GM21528 (cell line): ENCODE measurements around the gene MYO1B.
"Not testable (repeated sequence)": the region's sequence is repeated elsewhere in the genome, so short reads cannot be mapped to it uniquely, and the experiment has no call there.

Source experiments
- ATAC-seq: cut with Tn5 transposase; IDR thresholded peaks from one replicate; pipeline ENCODE4 v1.9.1; 2021; ENCODE audit warnings: mild to moderate bottlenecking, moderate library complexity; ENCODE audit not compliant: unreplicated experiment, low FRiP score

MYO1B gene

GRCh38 chr2:191436368-191437055 is 191.3 kb downstream of the MYO1B start:
- ATAC-seq, result no peak

DNA sequence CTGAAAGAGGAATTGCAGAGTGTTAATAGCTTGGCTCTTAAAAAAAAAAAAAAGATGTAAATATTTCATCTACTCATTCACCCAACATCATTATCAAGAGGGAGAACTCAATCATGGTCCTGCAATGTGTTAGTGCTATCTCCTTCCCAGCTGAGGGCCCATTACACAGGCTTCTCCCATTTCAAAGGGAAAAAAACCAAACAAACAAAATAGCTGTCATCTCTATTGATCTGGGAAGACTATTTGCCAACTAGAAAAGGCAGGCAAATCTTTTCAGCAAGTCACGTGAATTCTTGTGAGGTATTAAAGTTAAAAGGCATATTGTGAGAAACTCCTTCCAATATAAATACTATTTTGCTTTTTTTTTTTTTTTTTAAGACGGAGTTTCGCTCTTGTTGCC is 194.3 kb downstream of the MYO1B start:
- no peak for ATAC-seq

DNA sequence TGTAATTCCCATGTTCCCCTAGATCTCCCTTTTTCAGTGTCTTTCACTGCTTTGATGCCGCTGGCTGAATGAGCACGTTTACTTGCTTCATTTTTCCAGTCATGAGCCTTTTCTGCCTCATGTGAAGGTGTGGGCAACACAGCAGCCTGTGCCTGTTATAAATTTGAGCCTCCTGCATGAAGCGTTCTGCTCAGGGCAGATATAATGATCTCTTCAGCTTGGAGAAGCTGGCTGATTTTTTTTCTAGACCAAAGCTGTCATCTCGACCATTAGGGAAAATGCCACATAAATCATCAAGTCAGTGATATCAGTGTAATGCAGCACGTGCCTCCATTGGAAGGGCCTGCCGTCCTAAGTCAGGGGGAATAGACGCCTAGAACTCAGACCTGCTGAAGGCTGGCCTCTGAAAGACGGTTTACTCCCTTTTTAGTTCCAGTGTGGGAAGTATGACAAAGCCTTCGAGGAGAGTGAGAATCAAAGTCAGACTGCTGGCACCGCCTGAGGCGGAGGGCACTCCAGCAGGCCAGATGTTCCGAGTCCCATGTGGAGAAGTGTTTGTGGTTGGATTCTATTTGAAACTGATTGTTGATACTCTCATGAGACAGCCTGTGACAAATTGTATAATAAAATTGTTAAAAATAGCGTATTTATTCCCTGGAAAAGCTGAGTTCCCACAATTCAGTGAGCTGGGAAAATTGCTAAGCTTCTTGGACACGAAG is 196.5 kb downstream of the MYO1B start:
- no peak for ATAC-seq

DNA sequence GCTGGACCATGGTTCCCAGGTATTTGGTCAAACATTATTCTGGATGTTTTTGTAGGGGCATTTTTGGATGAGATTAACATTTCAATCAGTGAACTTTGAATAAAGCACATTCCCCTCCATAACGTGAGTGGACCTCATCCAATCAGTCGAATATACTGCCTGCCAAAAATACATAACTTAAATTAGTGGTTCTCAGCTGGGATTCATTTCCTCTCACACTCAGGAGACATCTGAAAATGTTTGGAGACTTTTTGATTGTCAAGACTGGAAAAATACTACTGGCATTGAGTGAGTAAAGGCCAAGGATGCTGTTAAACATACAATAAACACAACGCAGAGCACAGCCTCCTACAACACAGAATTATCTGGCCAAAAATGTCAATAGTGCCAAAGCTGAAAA is 198.2 kb downstream of the MYO1B start:
- no peak for ATAC-seq

DNA sequence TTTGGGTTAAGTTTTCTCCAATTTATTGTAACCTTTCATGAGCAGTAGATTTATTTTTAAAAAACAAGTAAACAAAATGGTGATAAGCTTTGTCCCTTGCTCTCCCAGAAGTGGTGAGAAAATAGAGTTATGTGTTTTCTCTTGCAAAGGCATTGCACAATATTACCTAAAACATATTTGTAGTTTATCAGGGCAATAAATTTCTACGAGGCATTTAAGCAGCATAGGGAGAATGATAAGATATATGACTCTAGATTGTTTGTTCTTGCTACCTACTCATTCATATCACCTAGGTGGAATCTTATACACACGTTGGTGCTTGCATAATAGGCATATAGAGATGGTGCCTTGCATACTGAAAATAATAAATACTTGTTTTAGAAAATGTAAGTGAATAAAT is 201.7 kb downstream of the MYO1B start:
- ATAC-seq, result no peak

DNA sequence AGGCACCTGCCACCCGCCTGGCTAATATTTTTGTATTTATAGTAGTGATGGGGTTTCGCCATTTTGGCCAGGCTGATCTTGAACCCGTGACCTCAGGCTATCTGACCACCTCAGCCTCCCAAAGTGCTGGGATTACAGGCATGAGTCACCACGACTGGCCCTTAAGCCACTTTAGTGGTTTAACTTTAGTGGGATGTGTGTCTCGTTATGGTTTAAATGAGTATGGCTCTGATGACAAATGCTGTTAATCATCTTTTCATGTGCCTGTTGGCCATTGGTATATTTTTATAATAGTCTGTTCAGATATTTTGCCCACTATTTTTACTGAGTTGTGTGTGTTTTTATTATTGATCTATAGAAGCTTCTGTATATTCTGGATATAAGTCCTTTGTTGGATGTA is 205.9 kb downstream of the MYO1B start:
- ATAC-seq, result no peak

DNA sequence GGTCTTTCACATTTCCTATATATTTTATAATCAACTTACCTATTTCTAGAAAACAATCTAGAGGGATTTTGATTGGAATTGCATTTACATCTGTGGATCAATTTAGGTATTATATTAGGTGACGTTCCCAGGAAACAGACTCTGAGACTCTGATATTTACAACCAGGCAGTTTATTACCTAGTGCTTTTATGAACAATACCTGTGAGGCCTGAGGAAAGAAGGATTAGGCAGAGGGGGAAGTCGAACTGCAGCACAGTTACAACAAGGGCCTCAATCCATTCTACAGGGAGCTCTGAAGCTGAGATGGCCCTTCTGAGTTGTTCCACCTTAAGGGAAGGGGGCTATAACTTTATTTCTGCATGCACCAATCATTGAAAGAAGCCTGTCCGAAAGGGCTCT is 206.9 kb downstream of the MYO1B start:
- no peak for ATAC-seq

- ATAC-seq, result no peak
These were observed 208.6 kb downstream of the MYO1B start for GRCh38 chr2:191453761-191454160.

GRCh38 chr2:191456506-191456905 is 211.3 kb downstream of the MYO1B start:
- ATAC-seq, result not testable (repeated sequence)

- no peak for ATAC-seq
These were observed 214.0 kb downstream of the MYO1B start for GRCh38 chr2:191459158-191459557.

GRCh38 chr2:191462370-191462769 is 217.2 kb downstream of the MYO1B start:
- no peak for ATAC-seq

- no peak for ATAC-seq
These were observed 218.6 kb downstream of the MYO1B start for GRCh38 chr2:191463790-191464189.

DNA sequence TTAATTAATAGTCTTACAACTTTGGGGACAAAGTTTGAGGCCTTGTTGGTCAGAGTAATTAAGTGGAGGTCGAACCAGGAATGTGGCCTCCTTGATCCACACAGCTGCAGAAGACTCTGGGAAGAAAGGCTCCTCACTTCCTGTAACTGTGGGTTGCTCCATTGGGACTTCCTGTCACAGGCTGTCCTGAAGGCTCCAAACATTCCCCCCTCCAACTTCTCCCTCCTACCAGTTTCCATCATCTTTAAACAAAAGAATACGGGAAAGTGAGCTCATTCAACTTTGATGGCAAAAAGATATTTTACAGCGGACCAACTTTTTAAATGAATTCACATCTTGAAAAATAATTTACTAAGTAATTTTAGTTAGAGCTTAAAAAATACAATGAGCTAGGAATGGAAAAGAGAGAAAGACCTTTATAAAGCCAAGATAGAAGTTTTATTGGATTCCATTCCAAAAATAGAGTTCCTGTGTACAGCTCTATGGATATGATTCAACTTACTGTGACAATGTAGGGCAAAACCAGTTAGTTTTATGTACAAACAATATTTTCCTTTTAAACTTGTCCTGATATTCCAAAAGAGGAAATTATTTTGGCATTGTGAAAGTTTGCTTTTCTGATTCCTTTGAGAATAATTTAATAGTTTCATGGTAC is 220.7 kb downstream of the MYO1B start:
- no peak for ATAC-seq

- no peak for ATAC-seq
These were observed 221.9 kb downstream of the MYO1B start for GRCh38 chr2:191467113-191467512.

- no peak for ATAC-seq
These were observed 225.1 kb downstream of the MYO1B start for GRCh38 chr2:191470306-191470705.

GRCh38 chr2:191474464-191474863 is 229.3 kb downstream of the MYO1B start:
- no peak for ATAC-seq
